T-cell (primary cell): Measurements from ENCODE around the gene CEBPE. TPM values are rescaled to one million over a fixed set of nuclear protein-coding genes. Genes with fewer than 3 reads are reported as not detected.

Experiments
- ATAC-seq, 4 experiments: fragments of 200-7000 bp in 3 of 4; fragments of 150-1000 bp in 1 of 4; cut with Tn5 transposase; replicated peaks in 1 of 4; 1 replicate in 3 of 4; 2 replicates in 1 of 4; pipeline ENCODE4 v1.10.0; 2021; ENCODE audit warnings: moderate library complexity in 3 of 4, mild to moderate bottlenecking in 2 of 4, moderate number of reproducible peaks in 1 of 4
- CTCF ChIA-PET, 2 donors: fragments of 300-600 bp; sonication (Branson Sonifier 250); formaldehyde crosslinking; loops; one replicate each; lab custom pipeline; 2022; ENCODE audit warnings: antibody characterized with exemption in 2 of 2; lab: Charles Lee
- POLR2A ChIA-PET, 2 donors: fragments of 300-600 bp; sonication (Branson Sonifier 250); formaldehyde crosslinking; loops; one replicate each; lab custom pipeline; 2022; ENCODE audit warnings: antibody characterized with exemption in 2 of 2; lab: Charles Lee
- DNase-seq, 35 experiments: peaks; one replicate each; pipeline versions ENCODE4 v3.0.0 to v3.0.0-alpha.2; 2013 to 2023
- H3K27ac ChIP-seq: one replicate; pipeline ENCODE4 v1.5.1; 2013; ENCODE audit warnings: low read length
- H3K27me3 ChIP-seq, 2 experiments: replicated peaks in 1 of 2; 1 replicate in 1 of 2; 2 replicates in 1 of 2; pipeline versions ENCODE4 v1.6.1 to v1.7.0; 2013; ENCODE audit warnings: low read length in 1 of 2, mixed read lengths in 1 of 2; ENCODE audit not compliant: control insufficient read depth in 2 of 2, insufficient read depth in 2 of 2; ENCODE audit errors: extremely low read depth in 1 of 2
- H3K36me3 ChIP-seq, 2 donors: 1 replicate in 1 of 2; 2 replicates in 1 of 2; pipeline versions ENCODE4 v1.6.1 to v1.7.0; 2013; ENCODE audit warnings: low read length in 1 of 2; ENCODE audit not compliant: control insufficient read depth in 2 of 2, insufficient read depth in 1 of 2; ENCODE audit errors: extremely low read depth in 1 of 2
- H3K4me1 ChIP-seq, 2 experiments: 1 replicate in 1 of 2; 2 replicates in 1 of 2; pipeline versions ENCODE4 v1.6.1 to v1.7.0; 2013; ENCODE audit warnings: low read length in 2 of 2, mixed read lengths in 1 of 2; ENCODE audit not compliant: insufficient read depth in 2 of 2, control insufficient read depth in 1 of 2; ENCODE audit errors: extremely low read depth in 1 of 2
- H3K4me3 ChIP-seq, 2 donors: 1 replicate in 1 of 2; 2 replicates in 1 of 2; pipeline versions ENCODE4 v1.5.1 to v1.7.0; 2013; ENCODE audit warnings: mild to moderate bottlenecking in 2 of 2, low read length in 1 of 2, moderate library complexity in 1 of 2; ENCODE audit not compliant: control insufficient read depth in 1 of 2; ENCODE audit errors: extremely low read depth in 1 of 2
- H3K9me3 ChIP-seq: 2 replicates; pipeline ENCODE4 v1.7.0; 2013
- H3K27ac Mint-ChIP-seq, 2 donors: one replicate each; pipeline ENCODE4 v1.8.0; 2020 to 2021; ENCODE audit warnings: mild to moderate bottlenecking in 2 of 2, mixed read lengths in 2 of 2
- H3K27me3 Mint-ChIP-seq, 2 donors: one replicate each; pipeline ENCODE4 v1.8.0; 2021 to 2022; ENCODE audit warnings: mixed read lengths in 2 of 2
- H3K36me3 Mint-ChIP-seq: one replicate; pipeline ENCODE4 v1.8.0; 2021; ENCODE audit warnings: mixed read lengths
- H3K4me1 Mint-ChIP-seq, 3 donors: one replicate each; pipeline ENCODE4 v1.8.0; 2020 to 2022; ENCODE audit warnings: mixed read lengths in 3 of 3, mild to moderate bottlenecking in 1 of 3
- H3K4me3 Mint-ChIP-seq, 3 donors: one replicate each; pipeline ENCODE4 v1.8.0; 2020 to 2022; ENCODE audit warnings: mild to moderate bottlenecking in 3 of 3, mixed read lengths in 3 of 3, moderate library complexity in 3 of 3
- H3K9me3 Mint-ChIP-seq, 3 donors: one replicate each; pipeline ENCODE4 v1.8.0; 2020 to 2022; ENCODE audit warnings: mixed read lengths in 3 of 3
- WGBS: methylation state at CpG from one replicate; pipeline ENCODE4 v1.1.5; 2013; ENCODE audit warnings: missing lambda C conversion rate; ENCODE audit not compliant: insufficient coverage; 5-methylcytosine and 5-hydroxymethylcytosine counted together
- total RNA-seq, 35 experiments: library from RNA in 6 of 35; stranded (reverse) in 6 of 35; fragments of 120-200 nt in 1 of 35; gene quantifications; one replicate each; pipeline versions ENCODE4 v1.2.1 to v1.2.4 and lab custom pipeline; 2013 to 2026

The CEBPE gene
- total RNA-seq, 5 donors from 2014 or later (not counting 1 experiment from before 2014, with no cell fraction given): 0.33 to 0.82 (median 0.53) TPM

DNA sequence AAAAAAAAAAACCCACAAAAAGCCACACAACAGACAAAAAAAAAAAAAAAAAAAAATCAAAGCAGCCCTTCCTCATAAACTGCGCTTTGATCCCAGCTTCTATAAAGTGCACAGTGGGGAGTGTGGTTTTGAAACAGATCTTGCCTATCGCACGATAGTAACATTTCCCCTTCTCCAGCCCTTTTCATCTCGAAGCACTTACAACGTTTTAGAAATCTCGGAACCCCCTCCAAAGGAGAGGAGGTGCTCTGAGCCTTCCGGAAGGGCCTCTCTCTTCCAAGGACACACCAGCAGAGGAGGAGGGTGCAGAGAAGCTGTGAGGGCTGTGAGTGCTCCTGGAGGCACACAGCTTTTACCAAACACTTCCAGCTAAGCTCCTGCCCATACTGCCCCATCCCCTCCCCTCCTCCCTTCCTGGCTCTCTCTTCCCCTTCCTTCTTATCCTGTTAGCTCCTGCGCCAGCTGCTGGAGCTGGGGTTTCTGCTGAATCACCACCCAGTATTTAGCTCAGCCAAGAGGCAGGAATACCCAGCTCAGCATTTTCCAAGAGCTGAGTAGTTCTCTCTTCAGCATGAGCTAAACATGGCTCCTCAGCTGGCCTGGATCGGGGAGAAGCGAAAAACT, 36.0 kb upstream of the CEBPE start:
- peak overlapping the region; percentile 55 to 77 for H3K27ac Mint-ChIP-seq
- POLR2A ChIA-PET: interaction anchor here in 1 of 2 donors (0.6 to 1.5 kb wide), 3 partner anchors 12 to 57 kb away, joined by 3 to 5 read pairs (median 4); no protein-coding TSS in a partner anchor
- H3K9me3 Mint-ChIP-seq: no peaks in the 10 kb centered on the region
- Histone ChIP-seq H3K36me3 (no peaks in the 10 kb centered on the region), H3K4me1 (peaks cover 12 to 25% of the 10 kb centered on the region in 2 experiments), H3K9me3 (no peaks in the 10 kb centered on the region), H3K4me3 (peak overlapping the region in 1 of 2 donors; percentile 25), H3K27me3 (peaks cover 0 to 43% of the 10 kb centered on the region in 2 experiments), H3K27ac (no peak overlapping the region)
- peaks cover 4 to 10% of the 10 kb centered on the region in 2 donors for H3K27me3 Mint-ChIP-seq
- WGBS: 100% methylated on average over 3 of the region's 10 CpGs
- peaks cover 24 to 31% (median 28%) of the 10 kb centered on the region in 3 donors for H3K4me1 Mint-ChIP-seq
- CTCF ChIA-PET: interaction anchor here in 1 of 2 donors (1.0 kb wide), 1 partner anchor 18 kb away, joined by 3 read pairs; no protein-coding TSS in a partner anchor
- H3K4me3 Mint-ChIP-seq: peak overlapping the region in 2 of 3 donors; percentile 18 to 60
- ATAC-seq: peak; percentile 23 to 64 (median 32)
- DNase-seq: peak in 1 of 35 experiments; percentile 17
- H3K36me3 Mint-ChIP-seq: no peaks in the 10 kb centered on the region

- peaks cover 24 to 31% (median 28%) of the 10 kb centered on the region in 3 donors for H3K4me1 Mint-ChIP-seq
- WGBS: 67% methylated on average over 17 of the region's 28 CpGs
- no peaks in the 10 kb centered on the region for H3K9me3 ChIP-seq
- peaks cover 12 to 25% of the 10 kb centered on the region in 2 experiments for H3K4me1 ChIP-seq
- H3K9me3 Mint-ChIP-seq: no peaks in the 10 kb centered on the region
- ATAC-seq: peak in 3 of 4 experiments; percentile 24 to 43 (median 40)
- H3K27me3 ChIP-seq: peaks cover 0 to 43% of the 10 kb centered on the region in 2 experiments
- no peak overlapping the region for H3K4me3 ChIP-seq
- ChIA-PET POLR2A (no interaction called here), CTCF (no interaction called here)
- no peak overlapping the region for H3K27ac ChIP-seq
- H3K27me3 Mint-ChIP-seq: peaks cover 4 to 11% of the 10 kb centered on the region in 2 donors
- no peaks in the 10 kb centered on the region for H3K36me3 Mint-ChIP-seq
- peak in 4 of 35 experiments; percentile 5 to 19 (median 11) for DNase-seq
- peak overlapping the region; percentile 29 to 75 for H3K27ac Mint-ChIP-seq
- no peaks in the 10 kb centered on the region for H3K36me3 ChIP-seq
- peak overlapping the region in 2 of 3 donors; percentile 19 to 60 for H3K4me3 Mint-ChIP-seq
Observed at GRCh38 chr14:23153851-23154796, 35.1 kb upstream of the CEBPE start.

DNA sequence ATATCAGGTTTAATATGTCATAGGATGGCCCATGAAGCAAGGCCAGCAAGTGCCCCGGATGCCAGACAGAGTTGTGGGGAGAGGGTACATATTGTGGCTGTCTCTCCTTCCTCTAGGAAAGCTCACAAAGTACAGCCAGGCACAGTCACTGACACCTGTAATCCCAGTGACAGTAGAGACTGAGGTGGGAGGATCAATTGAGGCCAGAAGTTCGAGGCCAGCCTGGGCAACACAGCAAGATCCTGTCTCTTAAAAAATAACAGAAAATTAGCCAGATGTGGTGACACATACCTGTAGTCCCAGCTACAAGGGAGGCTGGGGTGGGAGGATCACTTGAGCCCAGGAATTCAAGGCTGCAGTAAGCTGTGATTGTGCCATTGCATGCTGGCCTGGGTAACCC, 32.3 kb upstream of the CEBPE start:
- no peak for DNase-seq
- no peaks in the 10 kb centered on the region for H3K9me3 ChIP-seq
- H3K4me3 ChIP-seq: no peak overlapping the region
- H3K27me3 Mint-ChIP-seq: peaks cover 18 to 19% of the 10 kb centered on the region in 2 donors
- no peak overlapping the region for H3K27ac ChIP-seq
- ChIA-PET CTCF (interaction anchor here (0.6 kb wide), 2 partner anchors 38 to 73 kb away, joined by 3 read pairs; no protein-coding TSS in a partner anchor), POLR2A (no interaction called here)
- no peaks in the 10 kb centered on the region for H3K36me3 Mint-ChIP-seq
- no peaks in the 10 kb centered on the region for H3K9me3 Mint-ChIP-seq
- H3K4me1 ChIP-seq: peaks cover 12 to 25% of the 10 kb centered on the region in 2 experiments
- 57% methylated on average over 1 of the region's 2 CpGs for WGBS
- ATAC-seq: no peak
- H3K4me1 Mint-ChIP-seq: peaks cover 24 to 31% (median 27%) of the 10 kb centered on the region in 3 donors
- no peak overlapping the region for H3K4me3 Mint-ChIP-seq
- H3K27ac Mint-ChIP-seq: no peak overlapping the region
- H3K27me3 ChIP-seq: peaks cover 0 to 49% of the 10 kb centered on the region in 2 experiments
- H3K36me3 ChIP-seq: no peaks in the 10 kb centered on the region

DNA sequence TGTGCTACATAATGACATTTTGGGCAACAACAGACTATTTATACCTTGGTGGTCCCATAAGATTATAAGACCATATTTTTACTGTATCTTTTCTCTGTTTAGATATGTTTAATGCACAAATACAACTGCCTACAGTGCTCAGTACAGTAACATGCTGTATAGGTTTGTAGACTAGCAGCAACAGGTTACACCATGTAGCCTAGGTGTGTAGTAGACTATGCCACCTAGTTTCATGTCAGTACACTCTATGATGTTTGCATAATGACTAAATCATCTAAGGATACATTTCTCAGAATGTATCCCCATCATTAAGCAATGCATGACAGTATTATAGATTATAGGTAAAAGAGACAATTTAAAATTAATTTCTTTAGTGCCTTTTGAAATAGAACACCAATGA, 30.7 kb upstream of the CEBPE start:
- H3K36me3 ChIP-seq: no peaks in the 10 kb centered on the region
- no peak overlapping the region for H3K27ac Mint-ChIP-seq
- ATAC-seq (no peak), DNase-seq (no peak)
- POLR2A ChIA-PET: no interaction called here
- peaks cover 16 to 19% (median 16%) of the 10 kb centered on the region in 3 donors for H3K4me1 Mint-ChIP-seq
- no peaks in the 10 kb centered on the region for H3K9me3 Mint-ChIP-seq
- no peak overlapping the region for H3K4me3 Mint-ChIP-seq
- CTCF ChIA-PET: interaction anchor here in 1 of 2 donors (1.4 kb wide), 1 partner anchor 29 kb away, joined by 3 read pairs; no protein-coding TSS in a partner anchor
- peaks cover 12 to 19% of the 10 kb centered on the region in 2 experiments for H3K4me1 ChIP-seq
- peaks cover 0 to 43% of the 10 kb centered on the region in 2 experiments for H3K27me3 ChIP-seq
- no peak overlapping the region for H3K27ac ChIP-seq
- no peak overlapping the region for H3K4me3 ChIP-seq
- peaks cover 15 to 24% of the 10 kb centered on the region in 2 donors for H3K27me3 Mint-ChIP-seq
- H3K36me3 Mint-ChIP-seq: no peaks in the 10 kb centered on the region
- no peaks in the 10 kb centered on the region for H3K9me3 ChIP-seq

GRCh38 chr14:23148591-23149249, 29.7 kb upstream of the CEBPE start:
- DNase-seq (no peak), ATAC-seq (no peak)
- Histone ChIP-seq H3K9me3 (no peaks in the 10 kb centered on the region), H3K4me1 (peaks cover 2 to 9% of the 10 kb centered on the region in 2 experiments), H3K27ac (no peak overlapping the region), H3K36me3 (no peaks in the 10 kb centered on the region), H3K27me3 (peaks cover 0 to 34% of the 10 kb centered on the region in 2 experiments), H3K4me3 (no peak overlapping the region)
- H3K36me3 Mint-ChIP-seq: no peaks in the 10 kb centered on the region
- H3K4me3 Mint-ChIP-seq: no peak overlapping the region
- peaks cover 15 to 24% of the 10 kb centered on the region in 2 donors for H3K27me3 Mint-ChIP-seq
- peaks cover 6 to 10% (median 7%) of the 10 kb centered on the region in 3 donors for H3K4me1 Mint-ChIP-seq
- WGBS: no CpG with 5 or more reads among the region's 5 CpGs
- H3K27ac Mint-ChIP-seq: no peak overlapping the region
- ChIA-PET CTCF (no interaction called here), POLR2A (interaction anchor here in 1 of 2 donors (0.7 kb wide), 1 partner anchor 27 kb away, joined by 3 read pairs; no protein-coding TSS in a partner anchor)
- H3K9me3 Mint-ChIP-seq: no peaks in the 10 kb centered on the region
